ENCODE data around the gene SHB. TPM values are rescaled to one million over a fixed set of nuclear protein-coding genes. Genes with fewer than 3 reads are reported as not detected.

The SHB gene
- total RNA-seq, 1 donor from 2014 or later, result 0.44 TPM

GRCh38 chr9:38084556-38084880 is 15.5 kb upstream of the SHB start:
- DNase-seq (no peak), ATAC-seq (ENCODE audit: low read depth) (no peak)
- Mint-ChIP-seq H3K4me3 (no peak overlapping the region), H3K27me3 (peaks cover 22% of the 10 kb centered on the region), H3K4me1 (no peaks in the 10 kb centered on the region), H3K9me3 (no peaks in the 10 kb centered on the region), H3K27ac (no peak overlapping the region), H3K36me3 (ENCODE audit: low read depth) (no peaks in the 10 kb centered on the region)
- ChIA-PET POLR2A (no interaction called here), CTCF (no interaction called here)
- intact Hi-C loops (cut with micrococcal nuclease), result loop anchor here (10.0 kb wide), 1 partner anchor 600 kb away; the partner anchor contains the start of gene POLR1E
- TF ChIP-seq, protein P1, sequence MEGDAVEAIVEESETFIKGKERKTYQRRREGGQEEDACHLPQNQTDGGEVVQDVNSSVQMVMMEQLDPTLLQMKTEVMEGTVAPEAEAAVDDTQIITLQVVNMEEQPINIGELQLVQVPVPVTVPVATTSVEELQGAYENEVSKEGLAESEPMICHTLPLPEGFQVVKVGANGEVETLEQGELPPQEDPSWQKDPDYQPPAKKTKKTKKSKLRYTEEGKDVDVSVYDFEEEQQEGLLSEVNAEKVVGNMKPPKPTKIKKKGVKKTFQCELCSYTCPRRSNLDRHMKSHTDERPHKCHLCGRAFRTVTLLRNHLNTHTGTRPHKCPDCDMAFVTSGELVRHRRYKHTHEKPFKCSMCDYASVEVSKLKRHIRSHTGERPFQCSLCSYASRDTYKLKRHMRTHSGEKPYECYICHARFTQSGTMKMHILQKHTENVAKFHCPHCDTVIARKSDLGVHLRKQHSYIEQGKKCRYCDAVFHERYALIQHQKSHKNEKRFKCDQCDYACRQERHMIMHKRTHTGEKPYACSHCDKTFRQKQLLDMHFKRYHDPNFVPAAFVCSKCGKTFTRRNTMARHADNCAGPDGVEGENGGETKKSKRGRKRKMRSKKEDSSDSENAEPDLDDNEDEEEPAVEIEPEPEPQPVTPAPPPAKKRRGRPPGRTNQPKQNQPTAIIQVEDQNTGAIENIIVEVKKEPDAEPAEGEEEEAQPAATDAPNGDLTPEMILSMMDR (IDR thresholded peaks at IDR 0.05), result no peak

GRCh38 chr9:38083858-38084555 is 15.0 kb upstream of the SHB start:
- ChIA-PET POLR2A (no interaction called here), CTCF (no interaction called here)
- no peaks in the 10 kb centered on the region for H3K9me3 Mint-ChIP-seq
- DNase-seq (no peak), ATAC-seq (ENCODE audit: low read depth) (no peak)
- no peaks in the 10 kb centered on the region for H3K4me1 Mint-ChIP-seq
- H3K36me3 Mint-ChIP-seq (ENCODE audit: low read depth), result no peaks in the 10 kb centered on the region
- no peak overlapping the region for H3K4me3 Mint-ChIP-seq
- intact Hi-C loops (cut with micrococcal nuclease), result loop anchor here (10.0 kb wide), 1 partner anchor 599 kb away; the partner anchor contains the start of gene POLR1E
- peaks cover 27% of the 10 kb centered on the region for H3K27me3 Mint-ChIP-seq
- TF ChIP-seq, protein P1 (IDR thresholded peaks at IDR 0.05), result no peak
- no peak overlapping the region for H3K27ac Mint-ChIP-seq

DNA sequence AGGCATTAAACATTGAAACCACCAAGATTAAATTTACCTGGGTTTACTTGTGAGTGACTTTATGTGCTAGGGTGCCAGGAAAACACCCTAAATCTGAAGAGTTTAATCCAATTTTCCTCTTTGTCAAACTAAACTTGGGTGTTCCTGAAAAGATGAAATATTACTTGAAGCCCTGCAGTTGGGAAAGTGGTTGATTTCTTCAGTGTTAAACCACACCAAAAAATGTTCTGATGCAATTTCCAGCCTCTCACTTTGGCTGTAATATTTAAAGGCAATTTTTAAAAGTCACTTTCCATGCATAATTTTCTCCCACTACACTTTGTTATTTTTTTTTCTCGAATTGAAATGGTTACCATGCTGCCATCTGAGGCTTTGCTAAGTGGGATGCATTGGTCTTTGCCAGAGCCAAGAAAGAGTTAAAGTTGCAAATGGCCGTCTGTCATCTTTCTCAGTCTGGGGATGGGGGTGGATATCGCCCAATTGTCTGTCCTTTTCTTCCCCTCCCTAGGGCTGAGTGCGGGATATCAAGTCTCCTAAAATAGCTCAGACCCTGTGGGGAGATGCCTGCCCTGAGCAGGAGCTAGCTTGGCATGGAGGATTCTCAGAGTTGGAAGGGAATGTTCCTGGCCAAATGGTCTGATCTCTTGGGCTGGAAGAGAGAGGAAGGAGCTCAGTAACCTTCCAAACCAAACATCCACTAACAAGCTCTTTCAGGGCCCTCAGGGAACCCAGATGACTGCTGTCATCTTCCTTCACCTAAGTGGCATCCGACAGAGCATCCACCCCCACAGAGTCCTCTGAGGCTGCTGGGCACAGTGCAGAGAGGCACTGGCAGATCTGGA is 13.6 kb upstream of the SHB start:
- no peaks in the 10 kb centered on the region for H3K4me1 Mint-ChIP-seq
- no peak overlapping the region for H3K27ac Mint-ChIP-seq
- H3K36me3 Mint-ChIP-seq (ENCODE audit: low read depth), result no peaks in the 10 kb centered on the region
- H3K27me3 Mint-ChIP-seq, result peaks cover 27% of the 10 kb centered on the region
- ChIA-PET POLR2A (no interaction called here), CTCF (no interaction called here)
- no peak for ATAC-seq (ENCODE audit: low read depth)
- TF ChIP-seq, protein P1 (IDR thresholded peaks at IDR 0.05), result no peak
- intact Hi-C loops (cut with micrococcal nuclease), result loop anchor here (10.0 kb wide), 1 partner anchor 598 kb away; the partner anchor contains the start of gene POLR1E
- DNase-seq, result no peak
- H3K4me3 Mint-ChIP-seq, result no peak overlapping the region
- H3K9me3 Mint-ChIP-seq, result no peaks in the 10 kb centered on the region

DNA sequence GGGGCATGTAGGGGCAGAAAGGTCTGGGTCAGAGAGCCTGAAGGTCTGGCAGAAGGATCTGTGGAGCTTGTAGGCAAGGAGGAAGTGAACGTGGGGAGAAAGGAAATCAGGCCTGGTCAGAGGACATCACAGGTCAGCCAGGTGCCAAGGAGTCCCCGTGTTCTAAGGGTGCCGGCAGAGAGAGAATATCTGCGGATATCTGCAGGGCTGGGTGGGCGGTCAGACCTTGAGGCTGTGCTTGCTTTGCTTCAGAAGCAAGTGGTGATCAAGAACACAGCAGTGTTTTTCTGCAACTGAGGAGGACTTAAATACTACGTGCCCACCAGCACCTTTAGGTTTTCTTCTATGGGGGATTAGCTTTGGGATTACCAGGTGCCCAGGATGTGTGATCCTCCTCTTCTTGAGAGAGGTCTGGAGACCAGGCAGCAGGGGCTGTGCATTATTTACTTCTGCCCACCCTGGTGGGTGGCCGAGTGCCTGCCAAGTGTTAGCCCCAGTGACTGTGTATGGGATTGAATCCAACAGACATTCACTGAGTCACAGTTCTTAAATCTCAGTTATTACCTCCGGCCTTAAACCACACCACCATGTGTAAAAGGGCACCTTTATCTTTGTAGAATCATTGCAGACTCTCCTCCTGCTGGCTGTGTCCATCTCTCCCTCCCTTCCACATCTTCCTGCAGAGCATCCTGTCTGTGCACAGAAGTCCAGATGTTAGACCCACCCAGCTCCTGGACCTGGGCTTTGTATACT is 12.5 kb upstream of the SHB start:
- Mint-ChIP-seq H3K27me3 (peaks cover 28% of the 10 kb centered on the region), H3K4me3 (no peak overlapping the region), H3K4me1 (no peaks in the 10 kb centered on the region), H3K36me3 (ENCODE audit: low read depth) (no peaks in the 10 kb centered on the region), H3K9me3 (no peaks in the 10 kb centered on the region), H3K27ac (no peak overlapping the region)
- intact Hi-C loops (cut with micrococcal nuclease), result loop anchor here (10.0 kb wide), 1 partner anchor 597 kb away; the partner anchor contains the start of gene POLR1E
- POLR2A ChIA-PET, result no interaction called here
- CTCF ChIA-PET, result no interaction called here
- DNase-seq (no peak), ATAC-seq (ENCODE audit: low read depth) (no peak)
- TF ChIP-seq, protein P1 (IDR thresholded peaks at IDR 0.05), result no peak
